T-helper 1 cell (primary cell): Measurements from ENCODE around the gene NAA40.
"Not testable (repeated sequence)": the region's sequence is repeated elsewhere in the genome, so short reads cannot be mapped to it uniquely, and the experiment has no call there.

ENCODE experiments used
- DNase-seq, 5 donors: peaks; one replicate each; pipeline ENCODE4 v3.0.0-alpha.2; 2012 to 2020

NAA40 gene

DNA sequence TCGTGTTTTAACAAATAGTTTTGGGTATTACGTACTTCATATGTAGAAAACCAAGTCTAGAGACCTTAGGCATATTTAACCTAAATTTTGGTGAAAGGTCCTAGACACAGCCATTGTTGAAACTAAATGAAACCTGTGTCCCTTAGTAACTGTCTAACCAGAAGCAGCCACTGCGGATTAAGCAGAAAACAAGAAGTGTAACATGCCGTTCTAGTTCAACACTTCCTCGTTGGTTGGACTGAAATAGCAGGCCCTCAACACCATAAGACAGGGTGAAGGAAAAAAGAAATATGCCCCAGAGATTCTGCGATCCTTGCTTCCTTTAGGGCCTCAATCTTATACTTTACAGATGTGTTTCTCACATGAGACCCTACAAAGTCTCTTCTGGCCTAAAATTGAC is 2.0 kb downstream of the NAA40 start:
- DNase-seq = no peak

- DNase-seq = no peak
These were observed 3.1 kb downstream of the NAA40 start for GRCh38 chr11:63941901-63942300.

DNA sequence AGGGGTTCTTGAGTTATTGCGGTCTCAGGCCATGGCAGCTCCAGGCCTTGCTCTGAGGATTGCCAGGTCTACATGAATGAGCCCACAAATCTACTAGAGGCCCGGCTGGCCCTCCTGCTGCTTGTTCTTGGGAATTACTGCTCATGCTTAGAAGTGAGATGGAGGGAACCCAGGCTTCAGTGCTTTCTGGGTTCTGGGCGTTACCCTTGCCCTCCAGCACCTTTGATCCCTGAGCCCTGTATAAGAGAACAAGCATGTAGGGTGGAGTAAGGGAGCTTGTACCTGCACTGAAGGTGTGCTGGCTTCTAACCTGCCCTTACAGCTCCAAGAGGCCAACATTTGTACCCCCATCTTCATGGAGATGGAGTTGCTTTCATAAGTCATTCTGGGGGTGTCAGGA is 4.0 kb downstream of the NAA40 start:
- no peak for DNase-seq

DNA sequence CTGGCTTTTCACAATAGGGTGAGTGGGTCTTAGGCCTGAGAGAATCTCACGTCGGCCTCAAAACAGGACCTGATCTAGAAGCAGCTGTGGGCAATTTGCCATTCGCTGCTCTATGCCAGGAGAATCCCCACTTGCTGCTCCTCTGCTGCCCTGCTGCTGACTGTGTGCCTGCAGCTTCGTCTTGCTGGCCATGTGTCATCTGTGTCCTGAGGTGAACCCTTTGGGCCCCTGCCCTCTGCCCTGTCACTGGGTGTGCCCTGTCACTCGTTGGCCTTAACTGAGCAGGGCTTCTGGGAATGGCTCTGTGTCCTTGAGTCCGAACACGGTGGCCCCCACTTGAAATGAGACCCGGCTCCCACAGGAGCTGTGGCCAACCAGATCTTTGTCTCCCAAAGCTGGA is 6.2 kb downstream of the NAA40 start:
- no peak for DNase-seq

DNA sequence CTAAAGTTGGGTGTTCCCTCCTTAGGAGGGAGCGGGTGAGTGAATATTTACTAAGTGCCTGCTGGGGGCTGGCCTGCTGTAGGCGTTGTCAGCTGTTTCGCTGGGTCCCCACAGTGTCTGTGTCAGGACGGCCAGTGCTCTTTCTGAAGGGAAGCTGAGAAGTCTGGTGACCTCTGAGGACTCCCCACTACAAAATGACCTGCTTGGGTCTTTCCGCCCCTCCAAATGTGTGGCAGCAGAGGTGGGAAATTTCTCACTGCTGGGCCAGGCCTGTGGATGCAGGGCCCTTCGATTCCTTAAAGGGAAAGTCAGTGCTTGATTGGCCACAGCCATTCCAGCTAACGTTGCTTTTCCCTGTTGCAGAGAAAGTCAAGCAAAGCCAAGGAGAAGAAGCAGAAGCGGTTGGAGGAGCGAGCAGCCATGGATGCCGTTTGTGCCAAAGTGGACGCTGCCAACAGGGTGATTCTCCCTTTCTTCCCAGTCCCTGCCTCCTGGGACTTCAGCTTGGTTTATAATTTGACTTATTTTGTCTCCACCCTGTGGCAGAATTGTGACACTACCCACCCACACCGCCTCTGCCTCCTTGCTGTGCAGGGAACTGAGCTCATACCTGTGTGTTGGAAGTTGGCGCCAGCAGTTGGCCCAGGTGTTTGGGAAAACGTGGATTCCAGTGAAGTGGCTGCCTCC is 6.8 kb downstream of the NAA40 start:
- peak in 3 of 5 donors; percentile 15 to 45 (median 45) for DNase-seq

DNA sequence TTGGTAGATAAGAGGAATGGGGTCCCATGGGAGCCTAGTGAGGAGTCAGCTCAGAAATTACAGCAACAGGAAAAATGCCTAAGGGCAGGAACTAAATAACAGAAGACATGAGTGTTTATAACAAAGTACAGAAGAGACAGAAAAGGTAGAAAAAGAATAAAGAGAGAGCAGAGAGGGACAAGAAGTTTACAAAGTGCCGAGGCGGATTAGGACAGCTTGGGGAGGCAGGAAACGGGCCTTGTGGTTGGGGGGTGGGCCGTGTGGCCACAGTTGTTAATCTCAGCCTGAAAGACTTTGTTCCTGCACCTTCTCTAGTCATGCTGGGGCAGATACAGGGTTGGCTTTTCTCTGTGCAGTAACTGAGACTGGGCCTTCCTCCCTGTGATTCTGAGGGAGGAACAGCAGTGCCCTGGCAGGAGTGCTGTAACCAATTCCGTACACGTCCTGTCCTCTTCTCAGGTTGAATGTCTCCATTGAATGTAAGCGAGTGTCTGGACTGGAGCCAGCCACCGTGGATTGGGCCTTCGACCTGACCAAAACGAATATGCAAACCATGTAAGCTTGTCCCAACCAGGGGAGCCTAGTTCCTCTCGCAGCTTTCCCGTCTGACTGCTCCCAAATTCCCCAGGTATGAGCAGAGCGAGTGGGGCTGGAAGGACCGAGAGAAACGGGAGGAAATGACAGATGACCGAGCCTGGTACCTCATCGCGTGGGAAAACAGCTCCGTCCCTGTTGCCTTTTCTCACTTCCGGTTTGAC is 13.2 kb downstream of the NAA40 start:
- DNase-seq = peak in 1 of 5 donors; percentile 55

- DNase-seq = no peak
These were observed 13.8 kb downstream of the NAA40 start for GRCh38 chr11:63952570-63952969.

- no peak for DNase-seq
These were observed 19.2 kb downstream of the NAA40 start for GRCh38 chr11:63958008-63958407.

GRCh38 chr11:63961608-63962412 is 23.0 kb downstream of the NAA40 start:
- peak in 1 of 5 donors; percentile 59 for DNase-seq

DNA sequence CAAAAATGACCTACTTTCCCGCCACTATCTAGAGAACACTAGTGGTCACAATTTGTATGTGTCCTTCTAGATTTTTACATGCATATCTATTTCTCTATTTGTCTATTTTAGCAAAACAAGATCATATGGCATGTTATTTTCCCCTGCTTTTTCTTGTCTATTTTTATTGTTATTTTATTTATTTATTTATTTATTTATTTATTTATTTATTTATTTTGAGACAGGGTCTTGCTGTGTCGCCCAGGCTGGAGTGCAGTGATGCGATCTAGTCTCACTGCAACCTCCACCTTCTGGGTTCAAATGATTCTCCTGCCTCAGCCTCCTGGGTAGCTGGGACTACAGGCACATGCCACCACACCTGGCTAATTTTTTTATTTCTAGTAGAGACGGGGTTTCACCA is 25.1 kb downstream of the NAA40 start:
- not testable (repeated sequence) for DNase-seq

GRCh38 chr11:63966444-63966843 is 27.6 kb downstream of the NAA40 start:
- DNase-seq = no peak

- no peak for DNase-seq
These were observed 30.7 kb downstream of the NAA40 start for GRCh38 chr11:63969461-63969860.

DNA sequence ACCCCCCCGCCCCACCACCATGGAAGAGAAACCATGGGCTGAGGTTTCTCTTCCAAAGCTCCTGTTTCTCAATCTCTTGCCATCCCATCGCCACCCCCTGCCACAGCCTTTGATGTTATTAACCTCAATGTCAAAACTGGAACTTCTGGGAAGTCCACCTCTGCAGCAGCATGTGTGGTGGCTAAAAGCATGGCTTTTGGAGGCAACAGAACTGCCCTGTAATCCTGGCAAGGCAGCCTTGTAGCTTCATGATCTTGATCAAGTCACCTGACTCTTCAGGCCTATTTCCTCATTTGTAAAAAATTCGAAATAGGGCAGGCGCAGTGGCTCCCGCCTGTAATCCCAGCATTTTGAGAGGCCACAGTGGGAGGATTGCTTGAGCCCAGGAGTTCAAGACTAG is 32.1 kb downstream of the NAA40 start:
- no peak for DNase-seq

GRCh38 chr11:63973912-63974258 is 35.1 kb downstream of the NAA40 start:
- DNase-seq = not testable (repeated sequence)

GRCh38 chr11:63974259-63975143 is 35.7 kb downstream of the NAA40 start, which contains the start of gene COX8A:
Gene COX8A (plus strand): TSS chr11:63974620. CDS start chr11:63974681, 61 bp downstream.
- peak; percentile 88 to 99 (median 95) for DNase-seq

DNA sequence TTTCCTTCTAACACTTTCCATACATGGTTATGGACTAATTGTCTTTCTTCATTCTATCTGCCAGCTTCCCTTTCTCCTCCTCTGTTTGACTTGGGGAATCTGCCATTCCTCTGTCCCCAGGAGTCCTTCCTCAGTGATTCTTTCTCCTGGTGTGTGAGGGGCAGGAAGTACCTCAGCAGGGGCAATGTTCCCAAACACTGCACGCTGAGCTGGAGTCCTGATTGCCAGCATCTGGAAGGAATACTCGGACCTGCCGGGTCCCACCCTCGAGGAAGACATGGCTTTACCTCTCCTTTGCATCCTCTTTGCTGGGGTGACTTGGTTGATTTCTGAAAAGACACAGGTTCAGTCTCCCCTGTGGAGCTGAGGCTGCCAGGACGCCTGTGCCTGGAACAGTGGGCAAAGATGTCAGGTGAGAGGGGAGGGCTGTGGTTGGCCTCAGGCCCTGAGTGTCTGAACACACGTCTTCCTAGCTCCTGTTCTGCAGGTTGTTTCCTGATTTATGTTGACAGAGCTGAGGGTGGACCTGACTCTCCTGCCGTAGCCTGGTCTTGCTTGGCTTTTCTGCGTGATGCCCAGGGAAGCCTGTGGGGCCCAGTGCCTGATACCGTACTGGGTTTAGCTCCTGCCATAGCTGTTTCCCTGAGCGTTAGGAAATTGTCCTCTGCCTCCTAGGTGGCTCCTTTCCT is 39.9 kb downstream of the NAA40 start:
- DNase-seq = no peak

DNA sequence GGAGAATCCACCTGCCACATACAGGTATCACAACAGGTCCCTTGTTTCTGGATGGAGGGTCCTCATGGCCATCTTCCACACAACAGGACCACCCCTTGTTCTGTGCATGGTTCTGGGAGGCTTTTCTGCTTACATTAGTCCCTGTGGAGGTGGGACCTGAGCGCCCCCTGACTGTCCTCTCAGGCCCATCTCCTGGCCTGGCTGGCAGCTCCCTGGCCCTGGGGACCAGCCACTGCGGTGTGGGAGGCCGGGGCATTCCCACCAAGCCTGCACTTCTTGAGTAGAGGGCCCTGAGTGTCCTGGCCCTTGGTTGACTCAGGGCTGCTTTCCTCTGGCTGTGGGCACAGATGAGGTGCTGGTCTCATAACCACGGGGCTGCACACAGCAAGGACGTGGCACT is 40.6 kb downstream of the NAA40 start:
- no peak for DNase-seq

- DNase-seq = peak in 4 of 5 donors; percentile 52 to 82 (median 62)
These were observed 47.0 kb downstream of the NAA40 start for GRCh38 chr11:63985812-63986155.

DNA sequence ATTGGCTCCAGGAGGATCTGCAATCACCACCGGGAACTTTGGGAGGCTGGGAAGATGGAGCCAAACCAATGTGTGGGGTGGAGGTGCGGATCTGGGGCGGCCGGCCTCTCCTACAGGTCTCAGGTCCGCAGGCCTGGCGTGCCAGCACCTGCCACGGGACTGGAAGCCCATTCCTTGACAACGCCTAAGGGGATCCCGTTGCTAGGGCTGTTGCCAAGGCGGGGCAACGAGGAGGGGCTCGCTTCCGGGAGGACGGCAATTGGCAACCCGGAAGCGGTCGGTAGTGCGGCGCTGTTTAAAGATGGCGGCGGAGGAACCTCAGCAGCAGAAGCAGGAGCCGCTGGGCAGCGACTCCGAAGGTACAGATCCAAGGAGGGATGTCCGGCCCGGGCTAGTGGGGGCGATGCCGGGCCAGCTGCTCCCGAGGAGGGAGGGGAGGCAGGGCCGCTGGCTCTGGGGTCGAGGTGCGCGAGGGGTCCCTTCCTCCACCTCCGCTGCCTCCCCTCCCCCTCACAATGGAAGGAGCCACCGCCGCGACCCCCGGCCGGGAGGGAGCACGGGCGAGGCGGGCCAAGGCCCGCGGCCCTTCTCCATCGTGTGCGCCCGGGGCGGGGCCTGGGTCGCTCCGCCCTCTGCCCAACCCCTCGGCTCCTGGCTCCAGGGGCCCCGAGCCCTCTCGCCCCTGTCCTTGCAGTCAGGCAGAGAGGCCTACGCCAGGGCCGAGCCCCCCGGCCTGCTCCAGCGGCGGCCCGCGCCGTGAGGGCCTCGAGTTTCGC is 47.5 kb downstream of the NAA40 start, which contains the start of gene OTUB1:
TSS of gene OTUB1 (plus strand) at position 283 of the 776 bp plus-strand sequence. CDS start at position 302, 19 bp downstream.
- DNase-seq = peak; percentile 77 to 91 (median 81)

DNA sequence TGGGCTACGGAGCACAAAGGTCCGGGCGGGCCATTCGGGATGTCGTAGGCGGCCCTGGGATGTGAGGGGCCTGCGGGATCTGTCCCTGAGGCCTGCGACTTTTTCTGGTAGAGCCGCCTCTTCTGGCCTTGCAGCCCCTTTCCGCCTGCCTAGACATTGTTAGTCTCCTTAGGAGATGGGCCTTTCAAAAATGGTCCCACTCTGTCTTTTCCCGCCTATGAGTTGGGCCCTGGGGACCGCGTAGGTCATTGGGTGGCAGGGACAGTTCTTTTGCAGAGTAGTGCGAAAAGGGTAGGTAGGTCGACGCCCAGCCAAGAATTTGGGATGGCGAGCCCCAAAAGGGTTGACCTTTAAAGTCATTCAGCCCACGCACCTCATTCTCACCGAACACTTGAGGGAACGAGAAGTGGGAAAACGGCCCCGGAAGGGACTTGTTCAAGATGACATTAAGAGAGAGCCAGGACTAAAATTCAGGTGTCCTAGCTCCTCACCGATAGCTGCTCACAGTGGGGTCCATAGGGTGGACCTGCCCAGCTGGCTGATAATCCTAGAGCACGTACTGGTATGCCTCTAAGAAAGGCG is 48.2 kb downstream of the NAA40 start:
- no peak for DNase-seq
